HepG2 (cell line): ENCODE results near the gene FALEC. TPM values are rescaled to one million over a fixed set of nuclear protein-coding genes. Genes with fewer than 3 reads are reported as not detected.

Experiments used
- ATAC-seq: fragments of 200-7000 bp; cut with Tn5 transposase; 3 replicates; pipeline ENCODE4 v1.9.1; 2020; ENCODE audit warnings: mild to moderate bottlenecking, moderate library complexity
- BruUV-seq: library from RNA; stranded (reverse); fragments of 400-500 nt; replicated peaks from 2 replicates; lab custom pipeline; 2021; lab: Mats Ljungman, UMichigan
- CTCF ChIA-PET: fragments of 300-600 bp; formaldehyde crosslinking; extraction: SDS; loops from one replicate; lab custom pipeline; 2021; ENCODE audit warnings: low total read pairs, inconsistent platforms, low intra/inter-chr PET ratio; lab: Yijun Ruan, JAX
- POLR2A ChIA-PET: fragments of 350-600 bp; sonication (Branson Sonifier 250); formaldehyde crosslinking; loops from one replicate; lab custom pipeline; 2020; ENCODE audit warnings: antibody characterized with exemption, inconsistent platforms; lab: Yijun Ruan, JAX
- DNase-seq: peaks from one replicate; pipeline ENCODE4 v3.0.0-alpha.2; 2015; ENCODE audit warnings: low spot score
- FAIRE-seq: peaks from 3 replicates; lab custom pipeline; 2011; peaks lifted over from hg19 to GRCh38; lab: Jason Lieb, UNC
- H2AFZ ChIP-seq: one replicate; pipeline ENCODE4 v1.6.1; 2011; ENCODE audit warnings: low read length, inconsistent platforms
- H3K27ac ChIP-seq: fragments of 300-600 bp; 3 replicates; pipeline ENCODE4 v1.8.0; 2011; ENCODE audit warnings: mixed run types, mild to moderate bottlenecking, mixed read lengths, low read length, inconsistent platforms; ENCODE audit not compliant: insufficient read depth; ENCODE audit errors: extremely low read length
- H3K27me3 ChIP-seq, 2 experiments: fragments of 200-600 bp in 1 of 2; 2 replicates in 1 of 2; 3 replicates in 1 of 2; pipeline versions ENCODE4 v1.6.0 to v1.8.0; 2011; ENCODE audit warnings: low read length in 2 of 2, mild to moderate bottlenecking in 2 of 2, moderate library complexity in 2 of 2, inconsistent platforms in 1 of 2; ENCODE audit not compliant: insufficient read depth in 2 of 2, control insufficient read depth in 1 of 2
- H3K36me3 ChIP-seq, 2 experiments: fragments of 200-600 bp in 1 of 2; replicated peaks in 1 of 2; 2 replicates in 1 of 2; 3 replicates in 1 of 2; pipeline versions ENCODE4 v1.5.1 to v1.8.0; 2011; ENCODE audit warnings: low read length in 2 of 2, inconsistent platforms in 1 of 2; ENCODE audit not compliant: insufficient read depth in 2 of 2, control insufficient read depth in 1 of 2
- H3K4me1 ChIP-seq: 2 replicates; pipeline ENCODE4 v1.5.1; 2012; ENCODE audit warnings: low read length, inconsistent platforms; ENCODE audit not compliant: insufficient read depth
- H3K4me2 ChIP-seq: 2 replicates; pipeline ENCODE4 v1.6.0; 2011; ENCODE audit warnings: low read depth, low read length, inconsistent platforms
- H3K4me3 ChIP-seq, 3 experiments: fragments of 200-600 bp in 1 of 3; sonication (generic), shearing (Covaris generic) in 1 of 3; replicated peaks in 1 of 3; 2 replicates each; pipeline ENCODE4 v1.5.1; 2011 to 2016; ENCODE audit warnings: low read length in 3 of 3, inconsistent platforms in 2 of 3, low read depth in 2 of 3, mild to moderate bottlenecking in 2 of 3, control low read depth in 1 of 3, mixed read lengths in 1 of 3; ENCODE audit not compliant: insufficient read depth in 1 of 3
- H3K79me2 ChIP-seq: one replicate; pipeline ENCODE4 v1.6.1; 2011; ENCODE audit warnings: low read length, inconsistent platforms; ENCODE audit not compliant: insufficient read depth
- H3K9ac ChIP-seq: 2 replicates; pipeline ENCODE4 v1.6.0; 2011; ENCODE audit warnings: mild to moderate bottlenecking, low read depth, low read length, inconsistent platforms; ENCODE audit not compliant: insufficient read depth
- H3K9me3 ChIP-seq: 2 replicates; pipeline ENCODE4 v1.5.1; 2012; ENCODE audit warnings: mild to moderate bottlenecking, low read length
- H4K20me1 ChIP-seq: 2 replicates; pipeline ENCODE4 v1.6.0; 2011; ENCODE audit warnings: inconsistent platforms, mild to moderate bottlenecking, low read length, moderate library complexity; ENCODE audit not compliant: insufficient read depth
- AGO2 ChIP-seq: fragments of 200-400 bp; formaldehyde crosslinking; optimal IDR thresholded peaks from 2 replicates; pipeline ENCODE3; 2017; ENCODE audit warnings: mild to moderate bottlenecking, low read depth, low read length, moderate library complexity
- BCL6 ChIP-seq: IDR thresholded peaks from 2 replicates; pipeline ENCODE4 v1.6.1; 2016; ENCODE audit warnings: missing genetic modification reagents, missing compliant biosample characterization
- ELF4 ChIP-seq: sonication (generic); formaldehyde crosslinking; IDR thresholded peaks from 2 replicates; pipeline ENCODE4 v1.5.0; 2020; ENCODE audit warnings: missing genetic modification reagents, mild to moderate bottlenecking, moderate library complexity, borderline replicate concordance
- HDAC1 ChIP-seq: sonication (generic); formaldehyde crosslinking; IDR thresholded peaks from 2 replicates; pipeline ENCODE4 v1.5.1; 2020; ENCODE audit warnings: mild to moderate bottlenecking, missing genetic modification reagents
- HIC2 ChIP-seq: sonication (generic); formaldehyde crosslinking; IDR thresholded peaks from 2 replicates; pipeline ENCODE4 v1.9.0; 2022; ENCODE audit warnings: low read depth, missing genetic modification reagents
- HIVEP1 ChIP-seq: sonication (generic); formaldehyde crosslinking; IDR thresholded peaks from 2 replicates; pipeline ENCODE4 v1.4.0; 2020; ENCODE audit warnings: mild to moderate bottlenecking, missing genetic modification reagents
- HNF4A ChIP-seq: sonication (generic); formaldehyde crosslinking; IDR thresholded peaks from 2 replicates; pipeline ENCODE4 v1.4.0; 2020; ENCODE audit warnings: missing genetic modification reagents
- HNF4G ChIP-seq, 2 experiments: sonication (generic) in 1 of 2; formaldehyde crosslinking in 1 of 2; IDR thresholded peaks; 2 replicates each; pipeline versions ENCODE4 v1.4.0 to v1.6.1; 2011 to 2020; ENCODE audit warnings: borderline replicate concordance in 2 of 2, low read depth in 2 of 2, mild to moderate bottlenecking in 2 of 2, low read length in 1 of 2, missing genetic modification reagents in 1 of 2, moderate library complexity in 1 of 2
- KAT8 ChIP-seq: IDR thresholded peaks from 2 replicates; pipeline ENCODE4 v1.6.1; 2016; ENCODE audit warnings: missing genetic modification reagents, missing compliant biosample characterization
- NPAS2 ChIP-seq: sonication (generic); formaldehyde crosslinking; IDR thresholded peaks from 2 replicates; pipeline ENCODE4 v1.8.0; 2022; ENCODE audit warnings: mild to moderate bottlenecking, missing genetic modification reagents, borderline replicate concordance
- PITX1 ChIP-seq: sonication (generic); formaldehyde crosslinking; IDR thresholded peaks from 2 replicates; pipeline ENCODE4 v1.5.1; 2020; ENCODE audit warnings: mild to moderate bottlenecking, missing genetic modification reagents
- RXRB ChIP-seq: IDR thresholded peaks from 2 replicates; pipeline ENCODE4 v1.6.1; 2016; ENCODE audit warnings: borderline replicate concordance, missing genetic modification reagents, missing compliant biosample characterization
- SOX13 ChIP-seq, 3 experiments: fragments of 450-650 bp in 1 of 3; sonication (generic) in 1 of 3; formaldehyde crosslinking in 1 of 3; IDR thresholded peaks in 2 of 3; conservative IDR thresholded peaks in 1 of 3; 2 replicates each; pipeline versions ENCODE4 v1.5.0 to v1.6.1; 2016 to 2020; ENCODE audit warnings: antibody characterized with exemption in 1 of 3, mild to moderate bottlenecking in 1 of 3, missing compliant biosample characterization in 1 of 3, missing genetic modification reagents in 1 of 3, moderate library complexity in 1 of 3
- TEAD3 ChIP-seq: optimal IDR thresholded peaks from 2 replicates; pipeline ENCODE3; 2016; ENCODE audit warnings: borderline replicate concordance
- ZBTB1 ChIP-seq: sonication (generic); formaldehyde crosslinking; IDR thresholded peaks from 2 replicates; pipeline ENCODE4 v1.4.0; 2020; ENCODE audit warnings: missing genetic modification reagents, borderline replicate concordance
- ZNF263 ChIP-seq: sonication (generic); formaldehyde crosslinking; IDR thresholded peaks from 2 replicates; pipeline ENCODE4 v1.4.0; 2020; ENCODE audit warnings: missing genetic modification reagents
- ZNF275 ChIP-seq: sonication (generic); formaldehyde crosslinking; IDR thresholded peaks from 2 replicates; pipeline ENCODE4 v1.8.0; 2022; ENCODE audit warnings: missing genetic modification reagents, mild to moderate bottlenecking, inconsistent platforms, borderline replicate concordance
- ZNF572 ChIP-seq: sonication (generic); formaldehyde crosslinking; IDR thresholded peaks from 2 replicates; pipeline ENCODE4 v1.5.1; 2020; ENCODE audit warnings: mild to moderate bottlenecking, missing genetic modification reagents
- ZNF652 ChIP-seq: IDR thresholded peaks from 2 replicates; pipeline ENCODE4 v1.6.1; 2016; ENCODE audit warnings: low read depth, borderline replicate concordance
- ZNF761 ChIP-seq: sonication (generic); formaldehyde crosslinking; conservative IDR thresholded peaks from 2 replicates; pipeline ENCODE4 v1.4.0; 2020; ENCODE audit warnings: mild to moderate bottlenecking, missing genetic modification reagents
- WGBS: methylation state at CpG from one replicate; pipeline ENCODE4 v1.1.6; 2017; ENCODE audit warnings: low lambda C conversion rate; 5-methylcytosine and 5-hydroxymethylcytosine counted together
- in situ Hi-C: cut with HindIII; loops from 2 replicates; pipeline ENCODE4 v1.10.0; 2017; ENCODE audit warnings: low pct_unique_long_range_greater_than_20kb; ENCODE audit not compliant: extremely low pct_ligation_motif_present
- intact Hi-C: fragments of 100-400 bp; cut with micrococcal nuclease; formaldehyde crosslinking; loops from one replicate; pipeline ENCODE4 v1.10.0; 2022; ENCODE audit not compliant: unreplicated experiment
- polyA plus RNA-seq, 8 experiments: library from polyadenylated mRNA; depleted of rRNA in 3 of 8; stranded (reverse) in 7 of 8; unstranded in 1 of 8; fragments of >200 nt; fragmentation: Illumina TruSeq in 4 of 8; extraction: Trizol in 4 of 8; gene quantifications; 2 replicates each; pipeline versions ENCODE4 v1.2.1 to v1.2.3, GENCODE V29; 2011 to 2016; ENCODE audit warnings: low read depth in 4 of 8, missing spikeins in 1 of 8, mixed read lengths in 1 of 8; ENCODE audit not compliant: insufficient read depth in 1 of 8
- total RNA-seq, 5 experiments: library from RNA; depleted of rRNA; stranded (reverse); fragments of >200 nt; fragmentation: Illumina TruSeq; extraction: Trizol; gene quantifications; 2 replicates each; pipeline ENCODE4 v1.2.3, GENCODE V29; 2016; ENCODE audit warnings: low read depth in 1 of 5

The FALEC gene
- total and polyA plus RNA-seq, 2 of the 13 experiments (the other 11 are each of a cell fraction or from before 2014, with no cell fraction given) = 0.33 to 0.71 TPM

GRCh38 chr1:150576794-150577556 is 61.4 kb downstream of the FALEC start:
- BruUV-seq = no TSS peak
- ChIA-PET CTCF (interaction anchor here (2.0 kb wide), 1 partner anchor 15 kb away, joined by 4 read pairs; no protein-coding TSS in a partner anchor), POLR2A (interaction anchor here (1.0 to 11.9 kb wide), 13 partner anchors 12 to 394 kb away, joined by 3 to 469 read pairs (median 4); partner anchors contain the start of genes ENSA, FALEC and GOLPH3L)
- Histone ChIP-seq H3K27ac (peak overlapping the region; percentile 92), H3K4me1 (peaks cover 47% of the 10 kb centered on the region), H3K9ac (peak overlapping the region; percentile 94), H3K4me3 (peak overlapping the region; percentile 93 to 96 (median 94)), H3K36me3 (peaks cover 0 to 49% of the 10 kb centered on the region in 2 experiments; a peak in 4 of 5 replicates), H3K27me3 (no peaks in the 10 kb centered on the region; a peak in 1 of 5 replicates), H2AFZ (no peak overlapping the region), H3K4me2 (peak overlapping the region; percentile 81), H3K9me3 (no peaks in the 10 kb centered on the region), H3K79me2 (peaks cover 76% of the 10 kb centered on the region), H4K20me1 (peaks cover 63% of the 10 kb centered on the region)
- in situ Hi-C loops = no loop called here
- no peak; the same call in 2 of the 3 replicates for ATAC-seq
- intact Hi-C loops = loop anchor here (1.0 to 5.0 kb wide), 3 partner anchors 9 to 35 kb away; no protein-coding TSS in a partner anchor
- DNase-seq = peak; percentile 71
- peak; percentile 74 for FAIRE-seq
- 3% methylated on average over 2 of the region's 2 CpGs for WGBS
- TF ChIP-seq SOX13 (IDR thresholded peaks at IDR 0.05) = no peak
- peak in 1 of 2 experiments; percentile 20; a peak in 1 of 4 replicates for TF ChIP-seq SOX13 (CRISPR knock-in tag; conservative IDR thresholded peaks at IDR 0.05 in 1 of 2, IDR thresholded peaks at IDR 0.05 in 1 of 2)
- peak; percentile 99 for TF ChIP-seq ZNF263 (CRISPR knock-in tag)
- TF ChIP-seq HIVEP1 (CRISPR knock-in tag) = no peak
- no peak for TF ChIP-seq ZNF761 (CRISPR knock-in tag)
- TF ChIP-seq ZNF652 (CRISPR knock-in tag) = no peak
- TF ChIP-seq ZBTB1 = no peak
- TF ChIP-seq PITX1 (CRISPR knock-in tag) = 0 out of 2 replicates have a peak, but pooled peaks have one; percentile 49
- TF ChIP-seq BCL6 (CRISPR knock-in tag) = peak; percentile 23; the same call in 1 of the 2 replicates
- TF ChIP-seq ELF4 (CRISPR knock-in tag) = 0 out of 2 replicates have a peak, but pooled peaks have one; percentile 37
- TF ChIP-seq ZNF275 = no peak
- TF ChIP-seq HNF4A (CRISPR knock-in tag) = peak; percentile 73
- no peak for TF ChIP-seq ZNF572 (CRISPR knock-in tag)
- peak; percentile 5 for TF ChIP-seq AGO2
- 0 out of 2 replicates have a peak, but pooled peaks have one; percentile 26 for TF ChIP-seq KAT8 (CRISPR knock-in tag)
- TF ChIP-seq TEAD3 (CRISPR knock-in tag) = peak; percentile 17
- TF ChIP-seq HDAC1 (CRISPR knock-in tag) = peak; percentile 45; the same call in 1 of the 2 replicates
- TF ChIP-seq NPAS2 (CRISPR knock-in tag) = no peak
- no peak for TF ChIP-seq HIC2
- peak; percentile 25; the same call in 1 of the 2 replicates for TF ChIP-seq RXRB (CRISPR knock-in tag)
- TF ChIP-seq HNF4G (IDR thresholded peaks at IDR 0.05; ENCODE audit: borderline replicate concordance, low read depth, low read length) = peak; percentile 43; the same call in 1 of the 2 replicates
- TF ChIP-seq HNF4G (CRISPR knock-in tag; IDR thresholded peaks at IDR 0.05; ENCODE audit: borderline replicate concordance, low read depth) = no peak
